HepG2 (cell line): Measurements from ENCODE around the gene PSMB9.
A peak's percentile ranks its signal among the peaks of the same experiment; 100 is the strongest.

ENCODE experiments used
- ARID5B ChIP-seq: IDR thresholded peaks from 2 replicates; pipeline ENCODE4 v1.4.0; 2020; ENCODE audit warnings: mild to moderate bottlenecking, missing genetic modification reagents
- ERF ChIP-seq: IDR thresholded peaks from 2 replicates; pipeline ENCODE4 v1.6.1; 2018; ENCODE audit warnings: missing biosample characterization, missing genetic modification reagents
- SIN3A ChIP-seq: IDR thresholded peaks from 2 replicates; pipeline ENCODE4 v1.6.1; 2011; ENCODE audit warnings: low read depth, mild to moderate bottlenecking, control low read depth, low read length, borderline replicate concordance
- ZBTB7A ChIP-seq: sonication (generic); formaldehyde crosslinking; IDR thresholded peaks from 2 replicates; pipeline ENCODE4 v1.8.0; 2022; ENCODE audit warnings: mild to moderate bottlenecking, missing genetic modification reagents
- ZFP41 ChIP-seq: sonication (generic); formaldehyde crosslinking; IDR thresholded peaks from 2 replicates; pipeline ENCODE4 v1.4.0; 2020; ENCODE audit warnings: mild to moderate bottlenecking, missing genetic modification reagents, borderline replicate concordance
- ZNF672 ChIP-seq: sonication (generic); formaldehyde crosslinking; IDR thresholded peaks from 2 replicates; pipeline ENCODE4 v1.8.1; 2022; ENCODE audit warnings: missing genetic modification reagents
- TF ChIP-seq, protein P1 (sequence below): sonication (generic); formaldehyde crosslinking; conservative IDR thresholded peaks from 2 replicates; pipeline ENCODE4 v1.8.1; 2023; ENCODE audit warnings: missing genetic modification reagents

DNA sequence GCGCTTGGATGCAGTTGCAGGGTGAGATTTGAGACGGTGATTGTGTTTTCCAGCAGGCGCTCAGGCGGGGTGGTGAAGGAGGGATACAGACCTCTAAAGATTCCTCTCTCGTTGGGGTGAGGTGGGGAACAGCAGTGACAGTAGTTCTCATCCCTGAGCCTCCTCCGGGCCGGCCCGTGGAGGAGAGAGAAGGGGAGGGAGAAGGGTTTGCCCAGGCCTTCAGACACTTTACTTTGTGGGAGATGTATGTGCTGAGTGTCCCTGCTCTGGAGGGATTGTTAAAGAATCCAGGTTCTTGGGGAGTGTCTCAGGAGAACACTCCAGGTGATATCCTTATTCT lies 41.0 kb downstream of the PSMB9 start:
- TF ChIP-seq ZBTB7A (CRISPR knock-in tag) (no peak), ARID5B (no peak), ERF (CRISPR knock-in tag) (no peak), SIN3A (no peak), ZFP41 (CRISPR knock-in tag) (peak; percentile 61; the same call in 1 of the 2 replicates), ZNF672 (CRISPR knock-in tag) (no peak)
- TF ChIP-seq, protein P1, sequence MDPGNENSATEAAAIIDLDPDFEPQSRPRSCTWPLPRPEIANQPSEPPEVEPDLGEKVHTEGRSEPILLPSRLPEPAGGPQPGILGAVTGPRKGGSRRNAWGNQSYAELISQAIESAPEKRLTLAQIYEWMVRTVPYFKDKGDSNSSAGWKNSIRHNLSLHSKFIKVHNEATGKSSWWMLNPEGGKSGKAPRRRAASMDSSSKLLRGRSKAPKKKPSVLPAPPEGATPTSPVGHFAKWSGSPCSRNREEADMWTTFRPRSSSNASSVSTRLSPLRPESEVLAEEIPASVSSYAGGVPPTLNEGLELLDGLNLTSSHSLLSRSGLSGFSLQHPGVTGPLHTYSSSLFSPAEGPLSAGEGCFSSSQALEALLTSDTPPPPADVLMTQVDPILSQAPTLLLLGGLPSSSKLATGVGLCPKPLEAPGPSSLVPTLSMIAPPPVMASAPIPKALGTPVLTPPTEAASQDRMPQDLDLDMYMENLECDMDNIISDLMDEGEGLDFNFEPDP (CRISPR knock-in tag): no peak
